K562 (cell line): ENCODE measurements around the gene STARD8. TPM values are rescaled to one million over a fixed set of nuclear protein-coding genes. Genes with fewer than 3 reads are reported as not detected.

ENCODE experiments used
- ATAC-seq: fragments of 200-7000 bp; cut with Tn5 transposase; 3 replicates; pipeline ENCODE4 v1.9.1; 2020; ENCODE audit warnings: moderate library complexity
- BruUV-seq: library from RNA; stranded (reverse); fragments of 400-500 nt; replicated peaks from 2 replicates; lab custom pipeline; 2021; lab: Mats Ljungman, UMichigan
- CTCF ChIA-PET: fragments of 300-600 bp; formaldehyde crosslinking; extraction: SDS; loops from one replicate; lab custom pipeline; 2021; ENCODE audit warnings: low intra/inter-chr PET ratio; lab: Yijun Ruan, JAX
- POLR2A ChIA-PET: fragments of 300-600, 350-650 bp; sonication (Branson Sonifier 250); formaldehyde crosslinking; extraction: SDS; loops from one replicate; lab custom pipeline; 2021; ENCODE audit warnings: antibody characterized with exemption, inconsistent platforms; lab: Yijun Ruan, JAX
- DNase-seq, 4 experiments: peaks; one replicate each; pipeline versions ENCODE4 v3.0.0 to v3.0.0-alpha.2; 2011 to 2018; ENCODE audit warnings: low spot score in 3 of 4, mixed read lengths in 3 of 4; ENCODE audit errors: extremely low read depth in 1 of 4
- FAIRE-seq: peaks from 2 replicates; lab custom pipeline; 2011; peaks lifted over from hg19 to GRCh38; lab: Jason Lieb, UNC
- H2AFZ ChIP-seq: 2 replicates; pipeline ENCODE4 v1.6.0; 2011; ENCODE audit warnings: low read depth, low read length, control low read depth, inconsistent platforms
- H3K27ac ChIP-seq: fragments of 200-600 bp; 3 replicates; pipeline ENCODE4 v1.8.0; 2011; ENCODE audit warnings: low read depth, mild to moderate bottlenecking, control low read depth, inconsistent platforms, low read length, moderate library complexity, mixed read lengths; ENCODE audit errors: extremely low read depth
- H3K27me3 ChIP-seq, 2 experiments: fragments of 300-600 bp in 1 of 2; 2 replicates in 1 of 2; 3 replicates in 1 of 2; pipeline versions ENCODE4 v1.6.0 to v1.8.0; 2011; ENCODE audit warnings: inconsistent platforms in 2 of 2, low read length in 2 of 2, mild to moderate bottlenecking in 1 of 2, mixed read lengths in 1 of 2, moderate library complexity in 1 of 2; ENCODE audit not compliant: control insufficient read depth in 2 of 2, insufficient read depth in 2 of 2
- H3K36me3 ChIP-seq: fragments of 300-600 bp; 3 replicates; pipeline ENCODE4 v1.8.0; 2011; ENCODE audit warnings: mild to moderate bottlenecking, low read length, inconsistent platforms; ENCODE audit not compliant: control insufficient read depth, insufficient read depth
- H3K4me1 ChIP-seq, 2 experiments: fragments of 200-600 bp in 1 of 2; replicated peaks in 1 of 2; 2 replicates in 1 of 2; 3 replicates in 1 of 2; pipeline versions ENCODE4 v1.5.1 to v1.8.0; 2011; ENCODE audit warnings: inconsistent platforms in 2 of 2, low read length in 2 of 2, mild to moderate bottlenecking in 1 of 2, mixed read lengths in 1 of 2, moderate library complexity in 1 of 2; ENCODE audit not compliant: control insufficient read depth in 2 of 2, insufficient read depth in 2 of 2
- H3K4me2 ChIP-seq: 2 replicates; pipeline ENCODE4 v1.6.1; 2011; ENCODE audit warnings: low read length, control low read depth, inconsistent platforms, mixed read lengths; ENCODE audit not compliant: insufficient read depth
- H3K4me3 ChIP-seq: fragments of 200-600 bp; sonication (generic), shearing (Covaris generic); 2 replicates; pipeline ENCODE4 v1.5.1; 2016; ENCODE audit warnings: control low read depth, inconsistent platforms
- H3K79me2 ChIP-seq: fragments of 200-600 bp; 3 replicates; pipeline ENCODE4 v1.8.0; 2011; ENCODE audit warnings: low read length, inconsistent platforms; ENCODE audit not compliant: control insufficient read depth, insufficient read depth
- H3K9ac ChIP-seq, 2 experiments: 2 replicates each; pipeline versions ENCODE4 v1.6.0 to v1.6.1; 2011; ENCODE audit warnings: low read depth in 2 of 2, low read length in 2 of 2, control low read depth in 1 of 2, inconsistent platforms in 1 of 2, mild to moderate bottlenecking in 1 of 2, mixed read lengths in 1 of 2; ENCODE audit not compliant: insufficient read depth in 1 of 2
- H3K9me1 ChIP-seq: one replicate; pipeline ENCODE4 v1.6.0; 2011; ENCODE audit warnings: inconsistent platforms, mild to moderate bottlenecking, low read length, moderate library complexity; ENCODE audit not compliant: control insufficient read depth, insufficient read depth
- H3K9me3 ChIP-seq: replicated peaks from 2 replicates; pipeline ENCODE4 v1.5.1; 2011; ENCODE audit warnings: low read depth, low read length, inconsistent platforms; ENCODE audit not compliant: control insufficient read depth, insufficient read depth
- H4K20me1 ChIP-seq: replicated peaks from 2 replicates; pipeline ENCODE4 v1.6.1; 2011; ENCODE audit warnings: low read length, inconsistent platforms, mixed read lengths; ENCODE audit not compliant: control insufficient read depth, insufficient read depth
- BHLHE40 ChIP-seq: IDR thresholded peaks from 2 replicates; pipeline ENCODE4 v1.6.1; 2011; ENCODE audit warnings: low read length, improper control_type of control experiment
- EP400 ChIP-seq: fragments of 450-650 bp; IDR thresholded peaks from 2 replicates; pipeline ENCODE4 v1.6.1; 2017; ENCODE audit warnings: antibody characterized with exemption, mild to moderate bottlenecking, moderate library complexity
- ESRRA ChIP-seq: fragments of 450-650 bp; IDR thresholded peaks from 2 replicates; pipeline ENCODE4 v1.6.1; 2014; ENCODE audit warnings: low read depth, mild to moderate bottlenecking, moderate library complexity, borderline replicate concordance
- GMEB1 ChIP-seq: fragments of 250-450 bp; sonication (Bioruptor Pico); IDR thresholded peaks from 2 replicates; pipeline ENCODE4 v1.4.0; 2020; ENCODE audit warnings: mild to moderate bottlenecking
- GTF2A2 ChIP-seq: IDR thresholded peaks from 2 replicates; pipeline ENCODE4 v1.6.1; 2016; ENCODE audit warnings: mild to moderate bottlenecking, missing genetic modification characterization, missing compliant biosample characterization
- HDAC3 ChIP-seq: fragments of 450-650 bp; IDR thresholded peaks from 2 replicates; pipeline ENCODE4 v1.6.1; 2018; ENCODE audit warnings: borderline replicate concordance, mild to moderate bottlenecking, moderate library complexity; ENCODE audit not compliant: partially characterized antibody
- HOMEZ ChIP-seq: fragments of 250-450 bp; sonication (Bioruptor Pico); IDR thresholded peaks from 2 replicates; pipeline ENCODE4 v1.4.0; 2020; ENCODE audit warnings: mild to moderate bottlenecking, moderate library complexity
- MAFF ChIP-seq: IDR thresholded peaks from 2 replicates; pipeline ENCODE4 v1.6.1; 2012; ENCODE audit warnings: low read length, improper control_type of control experiment
- NR4A1 ChIP-seq, 2 experiments: fragments of 250-450 bp in 1 of 2; fragments of 450-650 bp in 1 of 2; sonication (Bioruptor Pico) in 1 of 2; IDR thresholded peaks; 2 replicates each; pipeline versions ENCODE4 v1.4.0 to v1.6.1; 2016 to 2020; ENCODE audit warnings: mild to moderate bottlenecking in 2 of 2, missing compliant biosample characterization in 1 of 2, missing genetic modification characterization in 1 of 2, moderate library complexity in 1 of 2
- RREB1 ChIP-seq: fragments of 250-450 bp; sonication (Bioruptor Pico); IDR thresholded peaks from 2 replicates; pipeline ENCODE4 v1.4.0; 2020
- SRSF7 ChIP-seq: fragments of 200-400 bp; formaldehyde crosslinking; optimal IDR thresholded peaks from 2 replicates; pipeline ENCODE3; 2017; ENCODE audit warnings: mild to moderate bottlenecking, low read depth, low read length
- TCF7L2 ChIP-seq: fragments of 150-350 bp; IDR thresholded peaks from 2 replicates; pipeline ENCODE4 v1.6.1; 2016; ENCODE audit warnings: low read depth, mild to moderate bottlenecking, low read length, moderate library complexity
- ZNF175 ChIP-seq: fragments of 200-800 bp; sonication (Bioruptor generic); IDR thresholded peaks from 2 replicates; pipeline ENCODE4 v1.6.1; 2016; ENCODE audit warnings: low read depth, mild to moderate bottlenecking, missing genetic modification characterization, missing compliant biosample characterization
- WGBS: fragments of 100-300 bp; shearing (Covaris generic); methylation state at CpG from one replicate; pipeline ENCODE4 v1.1.6; 2016; ENCODE audit warnings: low coverage, mixed read lengths; ENCODE audit not compliant: insufficient coverage; ENCODE audit errors: missing lambda C conversion rate; 5-methylcytosine and 5-hydroxymethylcytosine counted together
- in situ Hi-C: fragments of 300-500 bp; cut with MboI; formaldehyde crosslinking; loops from 4 replicates; pipeline ENCODE4 v1.15.0; 2018; ENCODE audit warnings: inconsistent platforms, mixed read lengths
- intact Hi-C: fragments of 100-400 bp; cut with micrococcal nuclease; formaldehyde crosslinking; loops from 2 replicates; pipeline ENCODE4 v1.14.2; 2022
- polyA plus RNA-seq, 8 experiments: library from polyadenylated mRNA; depleted of rRNA in 4 of 8; stranded (reverse) in 5 of 8; unstranded in 3 of 8; fragments of >200 nt; fragmentation: Nextera tagmentation in 2 of 8; fragmentation: Illumina TruSeq in 1 of 8; extraction: Ambion mirVana in 2 of 8; extraction: Trizol in 1 of 8; gene quantifications; 2 replicates each; pipeline versions ENCODE4 v1.2.1 to v1.2.3, GENCODE V29; 2011 to 2014; ENCODE audit warnings: inconsistent platforms in 1 of 8, missing spikeins in 1 of 8
- total RNA-seq, 7 experiments: library from RNA; depleted of rRNA in 6 of 7; stranded (reverse); fragments of >200 nt in 6 of 7; fragmentation: Illumina TruSeq in 2 of 7; extraction: Trizol in 2 of 7; gene quantifications; 2 replicates each; pipeline versions ENCODE4 v1.2.1 to v1.2.3, GENCODE V29; 2011 to 2021; ENCODE audit warnings: low replicate concordance in 1 of 7

Gene STARD8
- total and polyA plus RNA-seq, 9 of the 15 experiments (the other 6 are each of a cell fraction or from before 2014, with no cell fraction given): 1.6 to 35.0 (median 15.9) TPM

GRCh38 chrX:68720851-68721250 is 73.4 kb downstream of the STARD8 start:
- POLR2A ChIA-PET: no interaction called here
- no peak overlapping the region for H3K4me3 ChIP-seq
- in situ Hi-C loops: loop anchor here (10.0 kb wide), 1 partner anchor 526 kb away; no protein-coding TSS in a partner anchor
- no peaks in the 10 kb centered on the region for H3K9me3 ChIP-seq
- H3K4me1 ChIP-seq: 0 out of 5 replicates have a peak, but pooled peaks cover 0 to 4% of the 10 kb centered on the region in 2 experiments
- intact Hi-C loops: no loop called here
- 59% methylated on average over 9 of the region's 9 CpGs for WGBS
- CTCF ChIA-PET: no interaction called here
- no peak overlapping the region for H3K9ac ChIP-seq
- no peak for DNase-seq
- FAIRE-seq: no peak
- H3K79me2 ChIP-seq: no peaks in the 10 kb centered on the region
- no peak overlapping the region for H3K27ac ChIP-seq
- H3K27me3 ChIP-seq: no peaks in the 10 kb centered on the region
- H3K9me1 ChIP-seq: no peaks in the 10 kb centered on the region
- H3K4me2 ChIP-seq: no peak overlapping the region
- H2AFZ ChIP-seq: no peak overlapping the region
- no peak for ATAC-seq
- no TSS peak for BruUV-seq
- peaks cover 16% of the 10 kb centered on the region for H4K20me1 ChIP-seq
- TF ChIP-seq ZNF175 (CRISPR knock-in tag) (no peak), MAFF (no peak), EP400 (no peak), SRSF7 (no peak), HOMEZ (no peak), ESRRA (no peak), NR4A1 (CRISPR knock-in tag; IDR thresholded peaks at IDR 0.05) (no peak), NR4A1 (tag; IDR thresholded peaks at IDR 0.05) (no peak), GTF2A2 (no peak), GMEB1 (CRISPR knock-in tag) (no peak), RREB1 (no peak), TCF7L2 (no peak), BHLHE40 (no peak), HDAC3 (no peak)
- peaks cover 84% of the 10 kb centered on the region; the same call in 2 of the 3 replicates for H3K36me3 ChIP-seq
